Peyer's patch (tissue), 4 donors: ENCODE measurements around the gene OBSL1. TPM values are rescaled to one million over a fixed set of nuclear protein-coding genes. Genes with fewer than 3 reads are reported as not detected.

Source experiments
- DNase-seq, 3 donors: peaks; one replicate each; pipeline ENCODE4 v3.0.0-alpha.2; 2017 to 2019
- H3K27ac ChIP-seq, 4 donors: fragments of 200-600 bp; sonication (generic); one replicate each; pipeline ENCODE4 v1.5.1; 2016 to 2019
- H3K27me3 ChIP-seq, 2 donors: fragments of 200-600 bp; sonication (generic); one replicate each; pipeline ENCODE4 v1.5.1; 2019
- H3K36me3 ChIP-seq, 3 donors: fragments of 200-600 bp; sonication (generic); one replicate each; pipeline ENCODE4 v1.5.1; 2016 to 2019
- H3K4me1 ChIP-seq, 4 donors: fragments of 200-600 bp; sonication (generic); one replicate each; pipeline ENCODE4 v1.5.1; 2016 to 2019
- H3K4me3 ChIP-seq, 4 donors: fragments of 200-600 bp; sonication (generic); 1 replicate in 3 of 4; 2 replicates in 1 of 4; pipeline ENCODE4 v1.5.1; 2016 to 2019; ENCODE audit warnings: mild to moderate bottlenecking in 1 of 4
- H3K9me3 ChIP-seq, 4 donors: fragments of 200-600 bp; sonication (generic); one replicate each; pipeline ENCODE4 v1.5.1; 2016 to 2019; ENCODE audit warnings: mild to moderate bottlenecking in 1 of 4
- POLR2A ChIP-seq, 2 donors: fragments of 450-650 bp; IDR thresholded peaks; one replicate each; pipeline ENCODE4 v1.5.1; 2017; ENCODE audit warnings: antibody characterized with exemption in 2 of 2, mild to moderate bottlenecking in 2 of 2, moderate library complexity in 2 of 2
- total RNA-seq, 4 donors: library from RNA; depleted of rRNA; stranded (reverse); fragments of >200 nt; gene quantifications; one replicate each; pipeline ENCODE4 v1.1.0, GENCODE V29; 2016
- TF ChIP-seq, protein P1 (sequence below), 6 experiments: fragments of 450-650 bp in 4 of 6; fragments of 200-600 bp in 2 of 6; sonication (generic) in 1 of 6; IDR thresholded peaks; one replicate each; pipeline ENCODE4 v1.5.1; 2017 to 2019; ENCODE audit warnings: antibody characterized with exemption in 6 of 6, mild to moderate bottlenecking in 3 of 6, moderate library complexity in 1 of 6

The OBSL1 gene
- total RNA-seq, 4 donors from 2014 or later: 7.5 to 43.7 (median 21.2) TPM

DNA sequence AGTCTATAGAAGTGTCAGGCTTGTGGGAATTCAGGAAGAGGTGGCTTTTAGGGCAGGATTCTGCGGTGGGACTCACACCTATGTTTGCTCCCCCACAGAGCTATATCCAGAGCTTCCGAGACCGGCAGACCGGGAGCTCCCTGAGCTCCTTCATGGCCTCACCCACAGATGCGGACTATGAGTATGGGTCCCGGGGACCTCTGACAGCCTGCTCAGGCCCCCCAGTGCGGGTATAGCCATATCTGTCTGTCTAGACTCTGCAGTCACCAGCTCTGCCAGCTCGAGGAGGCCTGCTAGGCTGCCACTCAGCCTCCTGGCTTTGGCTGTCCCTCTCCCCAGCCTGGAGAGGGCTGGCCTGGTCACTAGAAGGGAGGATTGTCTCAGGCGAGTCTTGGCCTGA, 21.7 kb downstream of the OBSL1 start:
- DNase-seq: no peak
- Histone ChIP-seq H3K4me3 (no peak overlapping the region), H3K27ac (no peak overlapping the region), H3K4me1 (peaks cover 0 to 20% (median 4%) of the 10 kb centered on the region in 4 donors), H3K9me3 (peaks cover 0 to 4% (median 0%) of the 10 kb centered on the region in 4 donors), H3K36me3 (no peaks in the 10 kb centered on the region), H3K27me3 (no peaks in the 10 kb centered on the region)
- no peak for TF ChIP-seq POLR2A (IDR thresholded peaks at IDR 0.05)
- TF ChIP-seq, protein P1, sequence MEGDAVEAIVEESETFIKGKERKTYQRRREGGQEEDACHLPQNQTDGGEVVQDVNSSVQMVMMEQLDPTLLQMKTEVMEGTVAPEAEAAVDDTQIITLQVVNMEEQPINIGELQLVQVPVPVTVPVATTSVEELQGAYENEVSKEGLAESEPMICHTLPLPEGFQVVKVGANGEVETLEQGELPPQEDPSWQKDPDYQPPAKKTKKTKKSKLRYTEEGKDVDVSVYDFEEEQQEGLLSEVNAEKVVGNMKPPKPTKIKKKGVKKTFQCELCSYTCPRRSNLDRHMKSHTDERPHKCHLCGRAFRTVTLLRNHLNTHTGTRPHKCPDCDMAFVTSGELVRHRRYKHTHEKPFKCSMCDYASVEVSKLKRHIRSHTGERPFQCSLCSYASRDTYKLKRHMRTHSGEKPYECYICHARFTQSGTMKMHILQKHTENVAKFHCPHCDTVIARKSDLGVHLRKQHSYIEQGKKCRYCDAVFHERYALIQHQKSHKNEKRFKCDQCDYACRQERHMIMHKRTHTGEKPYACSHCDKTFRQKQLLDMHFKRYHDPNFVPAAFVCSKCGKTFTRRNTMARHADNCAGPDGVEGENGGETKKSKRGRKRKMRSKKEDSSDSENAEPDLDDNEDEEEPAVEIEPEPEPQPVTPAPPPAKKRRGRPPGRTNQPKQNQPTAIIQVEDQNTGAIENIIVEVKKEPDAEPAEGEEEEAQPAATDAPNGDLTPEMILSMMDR (IDR thresholded peaks at IDR 0.05): no peak

DNA sequence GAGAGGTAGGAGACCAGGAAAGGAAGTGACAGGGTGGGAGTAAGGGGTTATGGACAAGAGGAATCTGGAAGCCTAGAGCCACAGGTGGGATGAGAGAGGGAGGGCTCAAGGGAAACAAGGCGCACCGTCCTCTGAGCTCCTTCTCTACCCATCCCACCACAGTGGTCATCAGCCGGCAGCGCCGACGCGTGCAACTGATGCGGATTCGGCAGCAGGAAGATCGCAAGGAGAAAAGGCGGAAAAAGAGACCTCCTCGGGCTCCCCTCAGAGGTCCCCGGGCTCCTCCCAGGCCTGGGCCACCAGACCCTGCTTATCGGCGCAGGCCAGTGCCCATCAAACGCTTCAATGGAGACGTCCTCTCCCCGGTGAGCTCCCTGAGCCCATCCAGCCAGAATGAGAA, 22.3 kb downstream of the OBSL1 start:
- Histone ChIP-seq H3K4me1 (peaks cover 0 to 27% (median 8%) of the 10 kb centered on the region in 4 donors), H3K27me3 (no peaks in the 10 kb centered on the region), H3K9me3 (peaks cover 0 to 4% (median 0%) of the 10 kb centered on the region in 4 donors), H3K4me3 (no peak overlapping the region), H3K27ac (no peak overlapping the region), H3K36me3 (no peaks in the 10 kb centered on the region)
- no peak for DNase-seq
- TF ChIP-seq, protein P1 (IDR thresholded peaks at IDR 0.05): no peak
- TF ChIP-seq POLR2A (IDR thresholded peaks at IDR 0.05): no peak

DNA sequence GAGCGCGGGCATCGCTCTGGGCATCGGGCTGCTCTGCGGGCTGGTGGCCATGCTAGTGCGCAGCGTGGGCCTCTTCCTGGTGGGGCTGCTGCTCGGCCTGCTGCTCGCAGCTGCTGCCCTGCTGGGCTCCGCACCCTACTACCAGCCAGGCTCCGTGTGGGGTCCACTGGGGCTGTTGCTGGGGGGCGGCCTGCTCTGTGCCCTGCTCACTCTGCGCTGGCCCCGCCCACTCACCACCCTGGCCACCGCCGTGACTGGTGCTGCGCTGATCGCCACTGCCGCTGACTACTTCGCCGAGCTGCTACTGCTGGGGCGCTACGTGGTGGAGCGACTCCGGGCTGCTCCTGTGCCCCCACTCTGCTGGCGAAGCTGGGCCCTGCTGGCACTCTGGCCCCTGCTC, 23.7 kb downstream of the OBSL1 start:
- Histone ChIP-seq H3K9me3 (peaks cover 0 to 2% (median 0%) of the 10 kb centered on the region in 4 donors), H3K27ac (no peak overlapping the region), H3K36me3 (no peaks in the 10 kb centered on the region), H3K4me3 (no peak overlapping the region), H3K27me3 (no peaks in the 10 kb centered on the region), H3K4me1 (peaks cover 0 to 20% (median 11%) of the 10 kb centered on the region in 4 donors)
- TF ChIP-seq, protein P1 (IDR thresholded peaks at IDR 0.05): no peak
- no peak for TF ChIP-seq POLR2A (IDR thresholded peaks at IDR 0.05)
- DNase-seq: no peak

DNA sequence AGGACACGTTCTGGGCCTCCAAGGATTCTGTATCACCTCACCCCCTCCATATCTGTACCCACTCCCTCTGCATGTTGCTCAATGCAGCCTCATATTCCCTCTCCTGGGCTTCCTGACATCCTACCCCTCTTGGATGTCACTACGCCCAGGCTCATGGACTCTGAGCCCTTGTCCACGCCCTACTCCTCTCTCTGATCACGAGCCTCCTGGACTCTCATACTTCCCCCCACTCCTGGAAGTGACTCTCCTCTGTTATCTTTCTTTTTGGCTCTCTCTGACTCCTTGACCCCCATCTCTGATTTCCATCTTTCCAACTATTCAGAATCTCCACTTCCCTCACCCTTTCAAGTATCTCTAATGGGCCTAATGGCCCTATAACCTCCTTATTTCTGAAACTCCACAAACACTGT, 25.4 kb downstream of the OBSL1 start:
- peak in 2 of 3 donors; percentile 66 to 78 for DNase-seq
- Histone ChIP-seq H3K27me3 (no peaks in the 10 kb centered on the region), H3K36me3 (peaks cover 0 to 5% (median 0%) of the 10 kb centered on the region in 3 donors), H3K27ac (peak overlapping the region in 2 of 4 donors; percentile 48 to 79), H3K9me3 (no peaks in the 10 kb centered on the region), H3K4me3 (no peak overlapping the region), H3K4me1 (peaks cover 0 to 23% (median 14%) of the 10 kb centered on the region in 4 donors)
- TF ChIP-seq, protein P1 (IDR thresholded peaks at IDR 0.05): no peak
- peak in 1 of 2 donors; percentile 46 for TF ChIP-seq POLR2A (IDR thresholded peaks at IDR 0.05)

DNA sequence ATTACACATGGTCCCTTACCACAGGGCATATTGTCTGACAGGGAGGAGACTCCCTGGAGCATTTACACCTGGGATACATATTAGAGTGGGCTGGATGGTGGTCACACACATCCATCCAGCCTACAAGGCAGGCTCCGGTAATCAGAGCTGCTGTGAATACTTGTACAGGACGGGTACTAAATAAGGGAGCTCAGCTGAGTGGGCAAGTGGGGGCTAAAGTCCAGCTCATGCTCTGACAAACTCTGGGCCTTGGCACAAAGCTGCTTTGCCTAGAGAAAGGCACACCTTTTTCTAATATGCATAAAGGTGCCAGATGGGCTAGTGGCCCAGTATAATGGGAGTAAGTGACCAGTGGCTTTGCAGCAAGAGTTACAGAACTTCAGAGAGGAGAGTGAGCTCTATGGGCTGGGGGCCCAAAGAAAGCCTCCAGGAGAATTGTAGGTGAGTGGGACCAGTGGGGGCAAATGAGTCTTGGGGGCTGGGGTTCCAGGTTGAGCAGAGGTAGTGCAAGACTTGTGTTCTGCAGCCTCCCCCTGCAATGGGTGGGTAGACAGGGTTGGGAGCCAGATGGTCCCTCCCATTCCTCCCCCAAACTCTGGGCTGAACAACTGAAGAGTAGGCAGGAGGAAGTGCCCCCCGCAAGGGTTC, 25.9 kb downstream of the OBSL1 start:
- H3K9me3 ChIP-seq: no peaks in the 10 kb centered on the region
- peaks cover 0 to 23% (median 14%) of the 10 kb centered on the region in 4 donors for H3K4me1 ChIP-seq
- H3K27me3 ChIP-seq: no peaks in the 10 kb centered on the region
- no peak for DNase-seq
- TF ChIP-seq, protein P1 (IDR thresholded peaks at IDR 0.05): no peak
- no peak for TF ChIP-seq POLR2A (IDR thresholded peaks at IDR 0.05)
- peak overlapping the region in 2 of 4 donors; percentile 48 to 79 for H3K27ac ChIP-seq
- H3K4me3 ChIP-seq: peak overlapping the region in 1 of 4 donors; percentile 79
- peaks cover 0 to 10% (median 0%) of the 10 kb centered on the region in 3 donors for H3K36me3 ChIP-seq
